SW 1271 (cell line): ENCODE results near the gene ANXA2.
A peak's percentile ranks its signal among the peaks of the same experiment; 100 is the strongest.
"Not testable (repeated sequence)": the region's sequence is repeated elsewhere in the genome, so short reads cannot be mapped to it uniquely, and the experiment has no call there.

ENCODE experiments used
- DNase-seq, 2 experiments: peaks; one replicate each; lab custom pipeline; 2025; lab: John Stamatoyannopoulos, UW

ANXA2 gene

GRCh38 chr15:60343221-60343970 lies 54.4 kb downstream of the ANXA2 start:
- DNase-seq = no peak

- no peak for DNase-seq
Measured at GRCh38 chr15:60340207-60340921, 57.4 kb downstream of the ANXA2 start.

GRCh38 chr15:60339236-60339635 lies 58.5 kb downstream of the ANXA2 start:
- no peak for DNase-seq

- DNase-seq = no peak
Measured at GRCh38 chr15:60338810-60339209, 59.0 kb downstream of the ANXA2 start.

- no peak for DNase-seq
Measured at GRCh38 chr15:60337076-60337475, 60.7 kb downstream of the ANXA2 start.

GRCh38 chr15:60335296-60335695 lies 62.5 kb downstream of the ANXA2 start:
- not testable (repeated sequence) for DNase-seq

- peak in 1 of 2 experiments; percentile 52 for DNase-seq
Measured at GRCh38 chr15:60328852-60329443, 68.8 kb downstream of the ANXA2 start.

DNA sequence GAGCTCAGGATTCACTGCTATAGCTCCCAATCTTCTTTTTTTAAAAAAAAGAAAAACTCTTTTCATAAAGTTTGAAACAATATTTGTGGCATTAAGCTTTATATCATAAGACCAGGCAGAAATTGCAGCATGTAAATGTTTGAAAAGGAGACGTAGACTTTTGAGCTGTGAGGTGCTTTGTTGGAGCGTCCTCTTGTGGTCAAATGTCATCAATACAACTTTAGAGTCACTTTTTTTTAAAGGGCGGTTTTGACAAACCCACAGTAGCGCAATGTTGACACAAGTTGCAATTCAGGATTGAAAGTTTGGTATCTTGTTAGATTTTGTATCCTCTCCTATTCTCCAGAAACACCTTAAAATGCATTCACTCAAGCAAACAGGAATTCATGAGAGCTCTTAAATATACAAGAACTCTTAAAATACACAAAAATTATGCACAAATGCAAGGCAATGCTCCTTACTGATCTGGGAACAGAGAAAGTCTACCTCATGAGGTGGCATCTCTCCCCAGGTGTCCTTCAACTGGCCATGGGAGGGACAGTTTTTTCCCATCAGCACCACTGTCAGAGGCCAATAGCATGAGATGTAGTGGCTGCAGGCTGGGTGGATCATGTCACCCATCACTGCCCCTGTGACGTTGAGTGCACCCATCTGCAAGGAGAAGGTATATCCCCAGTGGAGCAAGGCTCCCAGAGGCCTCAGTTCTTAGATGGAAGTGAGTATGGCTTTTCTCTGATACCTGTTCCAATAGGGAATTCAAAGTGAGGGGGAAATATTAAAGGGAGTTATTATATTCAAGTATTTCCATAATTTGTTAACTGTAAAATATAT lies 70.7 kb downstream of the ANXA2 start:
- peak; percentile 31 to 61 for DNase-seq

GRCh38 chr15:60326343-60326742 lies 71.4 kb downstream of the ANXA2 start:
- DNase-seq = no peak

DNA sequence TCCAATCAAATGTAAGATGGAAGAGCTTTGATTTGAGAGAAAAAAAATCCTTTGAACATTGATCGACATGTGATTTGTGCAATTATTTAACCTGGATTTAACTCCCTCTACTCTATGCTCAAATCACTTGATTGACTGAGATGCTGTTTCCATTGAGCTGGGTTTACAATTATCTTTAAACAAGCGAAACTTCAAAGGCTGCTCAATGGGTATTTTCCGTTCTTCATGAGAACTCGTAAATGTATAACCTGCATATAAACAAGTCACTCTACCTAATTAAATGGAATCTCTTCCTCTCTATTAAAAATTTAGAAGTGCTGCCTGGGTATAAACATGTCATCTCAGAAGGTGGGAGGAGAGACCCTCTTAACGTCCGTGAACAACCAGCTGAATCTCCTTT lies 71.9 kb downstream of the ANXA2 start:
- no peak for DNase-seq

DNA sequence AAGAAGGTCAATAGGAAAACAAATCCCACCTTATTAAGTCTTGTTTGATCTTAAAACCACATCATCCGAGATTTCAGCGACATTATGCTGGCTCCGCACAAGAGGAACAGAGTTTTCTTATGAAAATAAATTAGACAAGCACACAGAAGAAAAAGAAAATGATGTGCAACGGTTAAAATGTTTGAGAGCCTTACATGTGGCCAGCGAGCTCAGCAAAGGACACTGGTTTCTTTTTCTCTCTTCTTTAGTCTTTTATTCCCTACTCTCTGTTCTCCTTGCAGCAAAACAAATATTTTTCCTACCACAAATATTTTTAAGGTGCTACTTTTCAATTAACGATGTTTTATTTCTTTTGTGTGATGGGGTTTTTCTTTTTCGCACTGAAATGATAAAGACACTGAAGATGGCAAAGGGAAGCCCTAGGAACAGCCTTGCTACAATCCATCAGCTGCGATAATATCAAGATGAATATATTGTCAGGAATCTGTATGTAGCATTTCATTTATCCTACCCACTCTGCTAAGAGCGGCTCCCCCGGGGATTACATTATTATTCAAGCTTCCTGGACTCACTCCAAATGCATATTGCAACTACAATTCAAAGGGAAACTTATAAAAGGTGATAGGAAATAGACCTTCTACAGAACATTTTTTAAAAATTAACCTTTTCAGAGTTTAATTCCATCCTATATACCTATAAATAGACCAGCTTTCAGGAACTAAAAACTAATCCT lies 72.9 kb downstream of the ANXA2 start:
- no peak for DNase-seq

- no peak for DNase-seq
Measured at GRCh38 chr15:60323322-60323721, 74.5 kb downstream of the ANXA2 start.

- DNase-seq = no peak
Measured at GRCh38 chr15:60320365-60320764, 77.4 kb downstream of the ANXA2 start.

- no peak for DNase-seq
Measured at GRCh38 chr15:60318216-60318867, 79.4 kb downstream of the ANXA2 start.

GRCh38 chr15:60316961-60317360 lies 80.8 kb downstream of the ANXA2 start:
- no peak for DNase-seq

DNA sequence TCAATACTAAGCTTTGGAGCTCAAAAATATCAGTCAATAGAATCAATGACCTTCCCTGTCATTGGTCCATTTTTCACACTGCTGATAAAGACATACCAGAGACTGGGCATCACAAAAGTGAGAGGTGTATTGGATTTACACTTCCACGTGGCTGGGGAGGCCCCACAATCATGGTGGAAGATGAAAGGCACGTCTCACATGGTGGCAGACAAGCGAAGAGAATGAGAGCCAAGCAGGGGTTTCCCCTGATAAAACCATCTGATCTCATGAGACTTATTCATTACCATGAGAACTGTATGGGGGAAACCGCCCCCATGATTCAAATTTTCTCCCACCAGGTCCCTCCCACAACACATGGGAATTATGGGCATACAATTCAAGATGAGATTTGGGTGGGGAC lies 81.9 kb downstream of the ANXA2 start:
- DNase-seq = no peak

DNA sequence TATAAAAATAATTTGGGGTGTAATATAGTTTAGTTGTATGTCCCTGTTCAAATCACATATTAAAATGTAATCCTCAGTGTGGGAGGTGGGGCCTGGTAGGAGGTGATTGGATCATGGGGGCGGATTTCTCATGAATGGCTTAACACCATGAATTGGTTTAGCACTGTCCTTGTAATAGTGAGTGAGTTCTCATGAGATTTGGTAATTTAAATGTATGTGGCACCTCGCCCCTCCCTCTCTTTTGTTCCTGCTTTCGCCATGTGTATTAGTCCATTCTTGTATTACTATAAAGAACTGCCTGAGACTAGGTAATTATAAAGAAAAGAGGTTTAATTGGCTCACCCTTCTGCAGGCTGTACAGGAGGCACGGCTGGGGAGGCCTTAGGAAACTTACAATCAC lies 83.9 kb downstream of the ANXA2 start:
- no peak for DNase-seq

- no peak for DNase-seq
Measured at GRCh38 chr15:60307034-60307433, 90.8 kb downstream of the ANXA2 start.

GRCh38 chr15:60301024-60301423 lies 96.8 kb downstream of the ANXA2 start:
- no peak for DNase-seq

DNA sequence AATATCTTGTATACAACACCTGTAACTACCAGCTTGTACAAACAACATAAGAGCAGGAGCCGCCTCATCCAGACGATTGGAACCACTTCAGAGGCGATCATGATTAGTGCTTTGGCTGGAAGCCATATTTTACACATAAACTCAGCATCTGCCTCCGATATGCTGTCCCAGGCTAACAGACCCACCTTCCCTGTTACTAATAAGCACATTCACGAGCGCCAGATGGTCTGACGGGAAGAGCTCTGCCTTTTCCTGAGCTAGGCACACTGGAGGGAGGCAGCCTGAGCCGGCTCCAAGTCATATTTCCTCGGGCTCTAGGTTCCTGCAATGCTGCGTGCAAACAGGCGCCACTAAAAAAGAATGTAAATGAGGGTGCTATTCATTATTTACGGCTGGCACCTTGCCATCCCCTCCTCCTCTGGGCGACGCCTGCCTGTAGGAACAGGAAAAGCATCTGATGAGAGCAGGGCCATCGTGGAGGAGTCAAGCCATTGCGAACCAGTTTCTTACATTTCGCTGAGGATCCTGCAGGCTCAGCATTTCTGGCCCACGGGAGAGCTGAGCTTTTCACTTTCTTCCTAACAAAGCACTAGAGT lies 98.2 kb downstream of the ANXA2 start:
- no peak for DNase-seq
